ENCODE data around the gene ZNF260. TPM values are rescaled to one million over a fixed set of nuclear protein-coding genes. Genes with fewer than 3 reads are reported as not detected.
"Not testable (repeated sequence)": the region's sequence is repeated elsewhere in the genome, so short reads cannot be mapped to it uniquely, and the experiment has no call there.

ZNF260 gene
- total RNA-seq, 1 donor from 2014 or later: 12.5 TPM

DNA sequence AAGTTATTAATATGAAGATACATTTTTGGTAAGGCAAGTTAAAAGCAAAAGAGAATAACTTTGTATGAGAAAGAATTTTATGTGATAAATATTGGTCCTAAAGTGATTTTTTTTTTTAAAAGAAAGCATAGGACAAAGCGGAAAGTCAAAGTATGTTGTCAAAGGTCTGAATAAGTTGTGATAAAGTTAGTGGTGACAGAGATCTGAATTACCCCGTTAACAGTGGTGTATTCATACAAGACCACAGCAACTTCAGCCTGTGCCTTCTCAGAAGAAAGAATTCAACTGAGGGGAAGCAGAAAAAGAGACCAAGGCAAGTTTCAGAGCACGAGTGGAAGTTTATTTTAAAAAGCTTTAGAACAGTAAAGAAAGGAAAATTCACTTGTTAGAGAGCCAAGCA, 19.7 kb downstream of the ZNF260 start:
- DNase-seq (no peak), ATAC-seq (no peak)
- Histone ChIP-seq H3K27ac (no peak overlapping the region), H3K4me3 (no peak overlapping the region), H3K27me3 (ENCODE audit: low read depth) (no peaks in the 10 kb centered on the region), H3K9me3 (peaks cover 94% of the 10 kb centered on the region), H3K4me1 (no peaks in the 10 kb centered on the region), H3K36me3 (no peaks in the 10 kb centered on the region)
- intact Hi-C loops (cut with DNase I): no loop called here
- TF ChIP-seq, protein P1, sequence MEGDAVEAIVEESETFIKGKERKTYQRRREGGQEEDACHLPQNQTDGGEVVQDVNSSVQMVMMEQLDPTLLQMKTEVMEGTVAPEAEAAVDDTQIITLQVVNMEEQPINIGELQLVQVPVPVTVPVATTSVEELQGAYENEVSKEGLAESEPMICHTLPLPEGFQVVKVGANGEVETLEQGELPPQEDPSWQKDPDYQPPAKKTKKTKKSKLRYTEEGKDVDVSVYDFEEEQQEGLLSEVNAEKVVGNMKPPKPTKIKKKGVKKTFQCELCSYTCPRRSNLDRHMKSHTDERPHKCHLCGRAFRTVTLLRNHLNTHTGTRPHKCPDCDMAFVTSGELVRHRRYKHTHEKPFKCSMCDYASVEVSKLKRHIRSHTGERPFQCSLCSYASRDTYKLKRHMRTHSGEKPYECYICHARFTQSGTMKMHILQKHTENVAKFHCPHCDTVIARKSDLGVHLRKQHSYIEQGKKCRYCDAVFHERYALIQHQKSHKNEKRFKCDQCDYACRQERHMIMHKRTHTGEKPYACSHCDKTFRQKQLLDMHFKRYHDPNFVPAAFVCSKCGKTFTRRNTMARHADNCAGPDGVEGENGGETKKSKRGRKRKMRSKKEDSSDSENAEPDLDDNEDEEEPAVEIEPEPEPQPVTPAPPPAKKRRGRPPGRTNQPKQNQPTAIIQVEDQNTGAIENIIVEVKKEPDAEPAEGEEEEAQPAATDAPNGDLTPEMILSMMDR (IDR thresholded peaks at IDR 0.05): no peak

DNA sequence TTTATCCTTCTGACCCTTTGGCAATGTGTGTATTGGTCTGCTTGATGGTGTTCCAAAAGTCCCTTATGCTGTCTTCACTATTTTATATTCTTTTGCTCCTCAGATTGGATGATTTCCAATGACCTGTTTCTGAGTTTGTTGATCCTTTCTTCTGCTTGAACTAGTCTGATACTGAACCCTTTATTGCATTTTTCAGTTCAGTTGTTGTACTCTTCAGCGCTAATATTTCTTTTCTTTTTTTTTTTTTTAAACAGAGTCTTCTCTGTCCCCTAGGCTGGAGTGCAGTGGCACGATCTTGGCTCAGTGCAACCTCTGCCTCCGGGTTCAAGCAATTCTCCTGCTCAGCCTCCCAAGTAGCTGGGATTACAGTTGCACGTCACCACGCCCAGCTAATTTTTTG, 26.1 kb downstream of the ZNF260 start:
- H3K9me3 ChIP-seq: peaks cover 77% of the 10 kb centered on the region

DNA sequence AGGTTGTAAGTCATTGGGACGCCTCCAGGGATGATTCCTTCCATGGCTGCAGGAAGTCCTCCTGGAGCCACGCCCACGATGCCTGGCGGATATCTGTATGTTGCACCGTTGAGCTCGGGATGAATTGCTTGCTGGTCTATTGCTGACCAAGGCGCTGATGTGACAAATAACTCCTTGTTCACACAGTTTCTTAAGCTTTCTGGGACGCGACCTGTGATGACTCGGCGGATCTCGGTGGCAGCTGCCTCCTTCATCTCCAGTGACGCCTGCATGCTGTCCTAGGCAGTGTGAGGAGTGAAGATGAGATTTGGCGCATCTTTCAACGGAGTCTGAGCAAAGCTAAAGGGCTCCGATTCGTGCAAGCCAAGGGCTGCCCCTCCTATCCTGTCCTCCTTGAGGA, 31.1 kb downstream of the ZNF260 start:
- TF ChIP-seq, protein P1 (IDR thresholded peaks at IDR 0.05): no peak
- intact Hi-C loops (cut with DNase I): no loop called here
- DNase-seq (no peak), ATAC-seq (no peak)
- H3K4me1 ChIP-seq: no peaks in the 10 kb centered on the region
- H3K36me3 ChIP-seq: no peaks in the 10 kb centered on the region
- no peaks in the 10 kb centered on the region for H3K27me3 ChIP-seq (ENCODE audit: low read depth)
- H3K4me3 ChIP-seq: no peak overlapping the region
- H3K27ac ChIP-seq: no peak overlapping the region
- peaks cover 42% of the 10 kb centered on the region for H3K9me3 ChIP-seq

More for the DNA sequence above, 26.1 kb downstream of the ZNF260 start:
- intact Hi-C loops (cut with DNase I): no loop called here
- TF ChIP-seq, protein P1 (IDR thresholded peaks at IDR 0.05): no peak
- Histone ChIP-seq H3K27ac (no peak overlapping the region), H3K27me3 (ENCODE audit: low read depth) (no peaks in the 10 kb centered on the region), H3K4me3 (no peak overlapping the region), H3K4me1 (no peaks in the 10 kb centered on the region), H3K36me3 (no peaks in the 10 kb centered on the region)
- DNase-seq (no peak), ATAC-seq (no peak)

DNA sequence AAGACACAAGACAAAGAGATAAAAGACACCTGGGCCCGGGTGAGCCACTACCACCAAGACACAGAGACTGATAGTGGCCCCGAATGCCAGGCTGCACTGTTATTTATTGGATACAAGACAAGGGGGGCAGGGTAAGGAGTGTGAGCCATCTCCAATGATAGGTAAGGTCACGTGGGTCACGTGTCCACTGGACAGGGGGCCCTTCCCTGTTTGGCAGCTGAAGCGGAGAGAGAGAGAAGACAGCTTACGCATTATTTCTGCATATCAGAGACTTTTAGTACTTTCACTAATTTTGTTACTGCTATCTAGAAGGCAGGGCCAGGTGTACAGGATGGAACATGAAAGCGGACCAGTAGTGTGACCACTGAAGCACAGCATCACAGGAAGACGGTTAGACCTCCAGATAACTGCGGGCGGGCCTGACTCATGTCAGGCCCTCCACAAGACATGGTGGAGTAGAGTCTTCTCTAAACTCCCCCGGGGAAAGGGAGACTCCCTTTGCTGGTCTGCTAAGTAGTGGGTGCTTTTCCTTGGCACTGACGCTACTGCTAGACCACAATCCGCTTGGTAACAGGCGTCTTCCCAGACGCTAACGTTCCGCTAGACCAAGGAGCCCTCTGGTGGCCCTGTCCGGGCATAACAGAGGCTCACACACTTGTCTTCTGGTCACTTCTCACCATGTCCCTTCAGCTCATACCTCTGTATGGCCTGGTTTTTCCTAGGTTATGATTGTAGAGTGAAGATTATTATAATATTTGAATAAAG, 35.2 kb downstream of the ZNF260 start:
- intact Hi-C loops (cut with DNase I): not testable (repeated sequence)

DNA sequence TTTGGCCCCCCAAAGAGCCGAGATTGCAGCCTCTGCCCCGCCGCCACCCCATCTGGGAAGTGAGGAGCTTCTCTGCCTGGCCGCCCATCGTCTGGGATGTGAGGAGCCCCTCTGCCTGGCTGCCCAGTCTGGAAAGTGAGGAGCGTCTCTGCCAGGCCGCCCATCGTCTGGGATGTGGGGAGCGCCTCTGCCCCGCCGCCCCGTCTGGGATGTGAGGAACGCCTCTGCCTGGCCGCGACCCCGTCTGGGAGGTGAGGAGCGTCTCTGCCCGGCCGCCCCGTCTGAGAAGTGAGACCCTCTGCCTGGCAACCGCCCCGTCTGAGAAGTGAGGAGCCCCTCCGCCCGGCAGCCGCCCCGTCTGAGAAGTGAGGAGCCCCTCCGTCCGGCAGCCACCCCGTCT, 37.2 kb downstream of the ZNF260 start:
- H3K9me3 ChIP-seq; intact Hi-C loops (cut with DNase I); H3K4me3 ChIP-seq; ATAC-seq; H3K36me3 ChIP-seq; DNase-seq; H3K27ac ChIP-seq; H3K27me3 ChIP-seq (ENCODE audit: low read depth): not testable (repeated sequence)
- H3K4me1 ChIP-seq: peaks cover 11% of the 10 kb centered on the region

More for the DNA sequence above, 35.2 kb downstream of the ZNF260 start:
- peak; percentile 56 for DNase-seq
- H3K27ac ChIP-seq; H3K27me3 ChIP-seq (ENCODE audit: low read depth); H3K36me3 ChIP-seq; ATAC-seq; H3K4me1 ChIP-seq; H3K4me3 ChIP-seq: not testable (repeated sequence)
- peaks cover 13% of the 10 kb centered on the region for H3K9me3 ChIP-seq
- TF ChIP-seq, protein P1 (IDR thresholded peaks at IDR 0.05): peak; percentile 47

DNA sequence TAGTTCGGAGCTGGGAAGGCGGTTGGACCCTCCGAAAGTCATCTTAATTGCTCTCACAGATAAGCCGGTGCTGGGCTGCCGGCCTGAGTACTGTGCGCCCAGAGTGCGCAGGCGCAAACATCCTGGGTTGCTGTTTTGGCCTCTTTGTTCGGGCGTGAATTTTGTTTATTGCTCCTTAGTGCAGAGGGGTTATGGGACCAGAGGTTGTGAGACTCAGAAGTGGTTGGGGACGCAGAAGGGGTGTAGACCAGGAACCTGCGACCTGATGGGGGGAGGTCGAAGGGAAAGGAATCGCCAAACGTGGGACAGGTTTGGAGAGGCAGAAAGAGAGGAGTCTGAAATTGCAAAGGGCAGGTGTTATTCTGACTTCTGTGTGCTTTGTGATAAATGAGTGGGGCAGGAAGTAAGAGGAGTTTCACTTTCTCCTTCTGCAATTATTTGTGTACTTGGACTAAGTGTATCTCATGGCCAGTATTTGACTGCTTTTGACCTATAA, 38.1 kb downstream of the ZNF260 start:
- intact Hi-C loops (cut with DNase I): no loop called here
- TF ChIP-seq, protein P1 (IDR thresholded peaks at IDR 0.05): no peak
- no peaks in the 10 kb centered on the region for H3K36me3 ChIP-seq
- peak; percentile 93 for ATAC-seq
- peak overlapping the region; percentile 86 for H3K4me3 ChIP-seq
- peaks cover 11% of the 10 kb centered on the region for H3K4me1 ChIP-seq
- no peaks in the 10 kb centered on the region for H3K27me3 ChIP-seq (ENCODE audit: low read depth)
- no peaks in the 10 kb centered on the region for H3K9me3 ChIP-seq
- H3K27ac ChIP-seq: peak overlapping the region; percentile 94
- DNase-seq: peak; percentile 79

Data from lower lobe of right lung (tissue), 2 donors.